IPS-20b (cell line): ENCODE measurements around the gene ARID1B.

Experiments
- H3K27ac ChIP-seq: one replicate; pipeline ENCODE4 v1.5.1; 2013; ENCODE audit warnings: low read length
- H3K27me3 ChIP-seq: 2 replicates; pipeline ENCODE4 v1.6.1; 2013; ENCODE audit warnings: mild to moderate bottlenecking, low read length, inconsistent platforms; ENCODE audit not compliant: insufficient read depth
- H3K36me3 ChIP-seq: 2 replicates; pipeline ENCODE4 v1.6.1; 2013; ENCODE audit warnings: low read depth, mild to moderate bottlenecking, inconsistent platforms, low read length, moderate library complexity; ENCODE audit not compliant: insufficient read depth
- H3K4me1 ChIP-seq: 2 replicates; pipeline ENCODE4 v1.6.1; 2013; ENCODE audit warnings: mild to moderate bottlenecking, control low read depth, inconsistent platforms, low read length, moderate library complexity; ENCODE audit not compliant: insufficient read depth
- H3K4me3 ChIP-seq: 2 replicates; pipeline ENCODE4 v1.5.1; 2013; ENCODE audit warnings: mild to moderate bottlenecking, low read length, inconsistent platforms
- H3K9ac ChIP-seq: 2 replicates; pipeline ENCODE4 v1.6.1; 2013; ENCODE audit warnings: low read depth, mild to moderate bottlenecking, inconsistent platforms, low read length, moderate library complexity
- H3K9me3 ChIP-seq: 2 replicates; pipeline ENCODE4 v1.6.1; 2013; ENCODE audit warnings: mild to moderate bottlenecking, low read depth, low read length, inconsistent platforms; ENCODE audit not compliant: insufficient read depth

The ARID1B gene

GRCh38 chr6:157222201-157222981 is 445.2 kb downstream of the ARID1B start:
- Histone ChIP-seq H3K9ac (no peak overlapping the region), H3K27me3 (0 out of 2 replicates have a peak, but pooled peaks cover 4% of the 10 kb centered on the region), H3K4me3 (no peak overlapping the region), H3K36me3 (no peaks in the 10 kb centered on the region), H3K9me3 (no peaks in the 10 kb centered on the region), H3K27ac (no peak overlapping the region), H3K4me1 (no peaks in the 10 kb centered on the region; the same call in none of the 2 replicates)

- Histone ChIP-seq H3K9ac (no peak overlapping the region), H3K4me1 (no peaks in the 10 kb centered on the region; the same call in none of the 2 replicates), H3K36me3 (no peaks in the 10 kb centered on the region), H3K27me3 (0 out of 2 replicates have a peak, but pooled peaks cover 4% of the 10 kb centered on the region), H3K27ac (no peak overlapping the region), H3K9me3 (no peaks in the 10 kb centered on the region), H3K4me3 (no peak overlapping the region)
Measured at GRCh38 chr6:157223021-157223430, 445.8 kb downstream of the ARID1B start.

GRCh38 chr6:157223511-157223910 is 446.3 kb downstream of the ARID1B start:
- no peak overlapping the region for H3K4me3 ChIP-seq
- no peaks in the 10 kb centered on the region for H3K36me3 ChIP-seq
- no peaks in the 10 kb centered on the region; the same call in none of the 2 replicates for H3K4me1 ChIP-seq
- no peak overlapping the region for H3K9ac ChIP-seq
- H3K9me3 ChIP-seq = no peaks in the 10 kb centered on the region
- 0 out of 2 replicates have a peak, but pooled peaks cover 4% of the 10 kb centered on the region for H3K27me3 ChIP-seq
- H3K27ac ChIP-seq = no peak overlapping the region

GRCh38 chr6:157224178-157224950 is 447.2 kb downstream of the ARID1B start:
- no peaks in the 10 kb centered on the region for H3K9me3 ChIP-seq
- peaks cover 4% of the 10 kb centered on the region for H3K4me1 ChIP-seq
- H3K36me3 ChIP-seq = no peaks in the 10 kb centered on the region
- H3K27me3 ChIP-seq = 0 out of 2 replicates have a peak, but pooled peaks cover 4% of the 10 kb centered on the region
- H3K27ac ChIP-seq = no peak overlapping the region
- no peak overlapping the region for H3K4me3 ChIP-seq
- no peak overlapping the region for H3K9ac ChIP-seq

GRCh38 chr6:157224951-157225574 is 447.9 kb downstream of the ARID1B start:
- Histone ChIP-seq H3K9ac (no peak overlapping the region), H3K4me3 (no peak overlapping the region), H3K4me1 (peaks cover 9% of the 10 kb centered on the region), H3K27ac (no peak overlapping the region), H3K36me3 (no peaks in the 10 kb centered on the region), H3K27me3 (0 out of 2 replicates have a peak, but pooled peaks cover 4% of the 10 kb centered on the region), H3K9me3 (no peaks in the 10 kb centered on the region)

- H3K9ac ChIP-seq = no peak overlapping the region
- H3K4me1 ChIP-seq = peaks cover 9% of the 10 kb centered on the region; the same call in 1 of the 2 replicates
- H3K36me3 ChIP-seq = no peaks in the 10 kb centered on the region
- no peaks in the 10 kb centered on the region for H3K9me3 ChIP-seq
- 0 out of 2 replicates have a peak, but pooled peaks cover 4% of the 10 kb centered on the region for H3K27me3 ChIP-seq
- H3K4me3 ChIP-seq = no peak overlapping the region
- no peak overlapping the region for H3K27ac ChIP-seq
Measured at GRCh38 chr6:157225575-157225995, 448.4 kb downstream of the ARID1B start.

GRCh38 chr6:157226026-157226625 is 448.9 kb downstream of the ARID1B start:
- H3K36me3 ChIP-seq = no peaks in the 10 kb centered on the region
- peaks cover 9% of the 10 kb centered on the region; the same call in 1 of the 2 replicates for H3K4me1 ChIP-seq
- H3K27ac ChIP-seq = no peak overlapping the region
- H3K27me3 ChIP-seq = 0 out of 2 replicates have a peak, but pooled peaks cover 4% of the 10 kb centered on the region
- H3K9ac ChIP-seq = no peak overlapping the region
- H3K4me3 ChIP-seq = no peak overlapping the region
- no peaks in the 10 kb centered on the region for H3K9me3 ChIP-seq

GRCh38 chr6:157226761-157227160 is 449.6 kb downstream of the ARID1B start:
- no peak overlapping the region for H3K27ac ChIP-seq
- no peaks in the 10 kb centered on the region for H3K9me3 ChIP-seq
- H3K4me1 ChIP-seq = peaks cover 9% of the 10 kb centered on the region; the same call in 1 of the 2 replicates
- no peaks in the 10 kb centered on the region for H3K36me3 ChIP-seq
- no peak overlapping the region for H3K4me3 ChIP-seq
- no peak overlapping the region for H3K9ac ChIP-seq
- H3K27me3 ChIP-seq = no peaks in the 10 kb centered on the region

- Histone ChIP-seq H3K4me3 (no peak overlapping the region), H3K27me3 (no peaks in the 10 kb centered on the region), H3K4me1 (peaks cover 9% of the 10 kb centered on the region; the same call in 1 of the 2 replicates), H3K36me3 (no peaks in the 10 kb centered on the region), H3K9ac (no peak overlapping the region), H3K9me3 (no peaks in the 10 kb centered on the region), H3K27ac (no peak overlapping the region)
Measured at GRCh38 chr6:157227202-157228166, 450.3 kb downstream of the ARID1B start.

- no peaks in the 10 kb centered on the region for H3K36me3 ChIP-seq
- no peaks in the 10 kb centered on the region for H3K9me3 ChIP-seq
- H3K4me3 ChIP-seq = no peak overlapping the region
- peaks cover 9% of the 10 kb centered on the region; the same call in 1 of the 2 replicates for H3K4me1 ChIP-seq
- no peak overlapping the region for H3K27ac ChIP-seq
- peaks cover 7% of the 10 kb centered on the region for H3K27me3 ChIP-seq
- no peak overlapping the region for H3K9ac ChIP-seq
Measured at GRCh38 chr6:157228426-157229131, 451.4 kb downstream of the ARID1B start.
